ENCODE measurements around the gene EGFL7. TPM values are rescaled to one million over a fixed set of nuclear protein-coding genes. Genes with fewer than 3 reads are reported as not detected.

Gene EGFL7
- total and polyA plus RNA-seq, 4 donors, result 32.1 to 39.7 (median 36.5) TPM

- TF ChIP-seq ATF3 (IDR thresholded peaks at IDR 0.05) (no peak), TAF1 (conservative IDR thresholded peaks at IDR 0.05) (no peak), SP1 (IDR thresholded peaks at IDR 0.05) (peak; percentile 93)
These were observed 37.3 kb upstream of the EGFL7 start (continued) for GRCh38 chr9:136625101-136626065.

- Histone ChIP-seq H3K4me1 (ENCODE audit: control insufficient read depth in 4 of 4, insufficient read depth in 4 of 4, low read length in 3 of 4) (peaks cover 32 to 70% (median 54%) of the 10 kb centered on the region in 4 donors), H3K27me3 (ENCODE audit: control insufficient read depth in 4 of 4, insufficient read depth in 4 of 4, low read length in 3 of 4) (no peaks in the 10 kb centered on the region)
- DNase-seq (ENCODE audit: low spot score), result no peak
These were observed 36.5 kb upstream of the EGFL7 start for GRCh38 chr9:136626066-136626725.

More at GRCh38 chr9:136626066-136626725, 36.5 kb upstream of the EGFL7 start:
- 21% methylated on average over 30 of the region's 30 CpGs for WGBS
- Histone ChIP-seq H3K27ac (ENCODE audit: low read depth in 1 of 2, low read length in 2 of 2) (peak overlapping the region; percentile 81), H3K9me3 (ENCODE audit: control insufficient read depth in 4 of 4, low read length in 3 of 4) (no peaks in the 10 kb centered on the region), H3K36me3 (ENCODE audit: control insufficient read depth in 4 of 4, insufficient read depth in 3 of 4, low read depth in 1 of 4, low read length in 3 of 4) (no peaks in the 10 kb centered on the region), H3K4me3 (ENCODE audit: low read depth in 1 of 3, low read length in 3 of 3) (peak overlapping the region in 1 of 3 donors; percentile 22), H3K9ac (ENCODE audit: low read depth in 1 of 2, low read length in 2 of 2) (no peak overlapping the region)
- TF ChIP-seq SP1 (IDR thresholded peaks at IDR 0.05), result peak; percentile 32
- peak in 1 of 2 donors; percentile 18 for TF ChIP-seq RAD21 (IDR thresholded peaks at IDR 0.05)
- peak in 1 of 2 donors; percentile 37 for TF ChIP-seq RXRA (IDR thresholded peaks at IDR 0.05)
- peak in 1 of 2 donors; percentile 1 for TF ChIP-seq HNF4A (conservative IDR thresholded peaks at IDR 0.05)
- TF ChIP-seq ZBTB33 (IDR thresholded peaks at IDR 0.05), result no peak
- no peak for TF ChIP-seq CTCF (IDR thresholded peaks at IDR 0.05; ENCODE audit: low read depth, low read length, missing input control)
